Measurements from ENCODE around the gene CCDC141.

DNA sequence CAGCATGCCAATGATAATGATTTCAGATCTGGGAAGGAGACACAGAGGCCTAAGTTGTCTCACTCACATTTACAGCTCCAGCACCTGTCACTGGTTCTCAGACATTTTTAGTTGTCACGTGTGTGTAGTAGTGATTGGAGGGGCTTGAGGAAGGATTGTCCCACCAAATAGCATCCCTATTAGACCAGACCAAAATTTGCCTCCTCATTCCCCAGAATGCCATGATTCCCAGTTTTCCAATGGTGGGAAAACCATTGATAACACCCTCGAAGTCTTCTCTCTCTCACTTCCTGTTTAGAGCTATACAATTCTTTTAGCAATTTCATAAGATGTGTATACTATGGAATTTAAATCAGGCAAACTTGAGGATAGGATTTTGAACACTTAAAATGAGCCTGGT is 52.5 kb downstream of the CCDC141 start:
- TF ChIP-seq, protein P1, sequence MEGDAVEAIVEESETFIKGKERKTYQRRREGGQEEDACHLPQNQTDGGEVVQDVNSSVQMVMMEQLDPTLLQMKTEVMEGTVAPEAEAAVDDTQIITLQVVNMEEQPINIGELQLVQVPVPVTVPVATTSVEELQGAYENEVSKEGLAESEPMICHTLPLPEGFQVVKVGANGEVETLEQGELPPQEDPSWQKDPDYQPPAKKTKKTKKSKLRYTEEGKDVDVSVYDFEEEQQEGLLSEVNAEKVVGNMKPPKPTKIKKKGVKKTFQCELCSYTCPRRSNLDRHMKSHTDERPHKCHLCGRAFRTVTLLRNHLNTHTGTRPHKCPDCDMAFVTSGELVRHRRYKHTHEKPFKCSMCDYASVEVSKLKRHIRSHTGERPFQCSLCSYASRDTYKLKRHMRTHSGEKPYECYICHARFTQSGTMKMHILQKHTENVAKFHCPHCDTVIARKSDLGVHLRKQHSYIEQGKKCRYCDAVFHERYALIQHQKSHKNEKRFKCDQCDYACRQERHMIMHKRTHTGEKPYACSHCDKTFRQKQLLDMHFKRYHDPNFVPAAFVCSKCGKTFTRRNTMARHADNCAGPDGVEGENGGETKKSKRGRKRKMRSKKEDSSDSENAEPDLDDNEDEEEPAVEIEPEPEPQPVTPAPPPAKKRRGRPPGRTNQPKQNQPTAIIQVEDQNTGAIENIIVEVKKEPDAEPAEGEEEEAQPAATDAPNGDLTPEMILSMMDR (IDR thresholded peaks at IDR 0.05): no peak
- TF ChIP-seq POLR2A (IDR thresholded peaks at IDR 0.05) (no peak), POLR2AphosphoS5 (IDR thresholded peaks at IDR 0.05) (no peak)

Data from breast epithelium (tissue), 3 donors.